ENCODE measurements around the gene POLR1G. TPM values are rescaled to one million over a fixed set of nuclear protein-coding genes. Genes with fewer than 3 reads are reported as not detected.

Gene POLR1G
- total and polyA plus RNA-seq, 9 of the 15 experiments (the other 6 are each of a cell fraction or from before 2014, with no cell fraction given): 3.0 to 50.1 (median 27.4) TPM

- TF ChIP-seq, protein P1, sequence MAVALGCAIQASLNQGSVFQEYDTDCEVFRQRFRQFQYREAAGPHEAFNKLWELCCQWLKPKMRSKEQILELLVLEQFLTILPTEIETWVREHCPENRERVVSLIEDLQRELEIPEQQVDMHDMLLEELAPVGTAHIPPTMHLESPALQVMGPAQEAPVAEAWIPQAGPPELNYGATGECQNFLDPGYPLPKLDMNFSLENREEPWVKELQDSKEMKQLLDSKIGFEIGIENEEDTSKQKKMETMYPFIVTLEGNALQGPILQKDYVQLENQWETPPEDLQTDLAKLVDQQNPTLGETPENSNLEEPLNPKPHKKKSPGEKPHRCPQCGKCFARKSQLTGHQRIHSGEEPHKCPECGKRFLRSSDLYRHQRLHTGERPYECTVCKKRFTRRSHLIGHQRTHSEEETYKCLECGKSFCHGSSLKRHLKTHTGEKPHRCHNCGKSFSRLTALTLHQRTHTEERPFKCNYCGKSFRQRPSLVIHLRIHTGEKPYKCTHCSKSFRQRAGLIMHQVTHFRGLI (CRISPR knock-in tag; IDR thresholded peaks at IDR 0.05): no peak
- TF ChIP-seq TSC22D4 (tag; IDR thresholded peaks at IDR 0.05): no peak
- TF ChIP-seq ZNF12 (CRISPR knock-in tag; IDR thresholded peaks at IDR 0.05): no peak
- peak; percentile 37; the same call in 1 of the 2 replicates for TF ChIP-seq NFIC (IDR thresholded peaks at IDR 0.05)
- TF ChIP-seq ZNF146 (CRISPR knock-in tag; IDR thresholded peaks at IDR 0.05; ENCODE audit: unreplicated experiment): no peak
- peak; percentile 85 for TF ChIP-seq USF1 (CRISPR knock-in tag; IDR thresholded peaks at IDR 0.05)
- no peak for TF ChIP-seq CHD2 (IDR thresholded peaks at IDR 0.05; ENCODE audit: low read depth, low read length)
- TF ChIP-seq FUS (optimal IDR thresholded peaks at IDR 0.05; ENCODE audit: low read depth, low read length): no peak
- TF ChIP-seq HDAC3 (IDR thresholded peaks at IDR 0.05; ENCODE audit: borderline replicate concordance, partially characterized antibody): peak; percentile 53
- no peak for TF ChIP-seq ZFX (CRISPR knock-in tag; IDR thresholded peaks at IDR 0.05)
- TF ChIP-seq, protein P2, sequence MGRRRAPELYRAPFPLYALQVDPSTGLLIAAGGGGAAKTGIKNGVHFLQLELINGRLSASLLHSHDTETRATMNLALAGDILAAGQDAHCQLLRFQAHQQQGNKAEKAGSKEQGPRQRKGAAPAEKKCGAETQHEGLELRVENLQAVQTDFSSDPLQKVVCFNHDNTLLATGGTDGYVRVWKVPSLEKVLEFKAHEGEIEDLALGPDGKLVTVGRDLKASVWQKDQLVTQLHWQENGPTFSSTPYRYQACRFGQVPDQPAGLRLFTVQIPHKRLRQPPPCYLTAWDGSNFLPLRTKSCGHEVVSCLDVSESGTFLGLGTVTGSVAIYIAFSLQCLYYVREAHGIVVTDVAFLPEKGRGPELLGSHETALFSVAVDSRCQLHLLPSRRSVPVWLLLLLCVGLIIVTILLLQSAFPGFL (CRISPR knock-in tag; IDR thresholded peaks at IDR 0.05): no peak
- TF ChIP-seq MIER1 (IDR thresholded peaks at IDR 0.05; ENCODE audit: low read depth): no peak; the same call in none of the 2 replicates
- TF ChIP-seq THRAP3 (IDR thresholded peaks at IDR 0.05; ENCODE audit: borderline replicate concordance): no peak
- TF ChIP-seq XRCC4 (IDR thresholded peaks at IDR 0.05; ENCODE audit: extremely low read depth, insufficient read depth, insufficient read length): no peak
- no peak for TF ChIP-seq GABPB2 (CRISPR knock-in tag; conservative IDR thresholded peaks at IDR 0.05)
- TF ChIP-seq RNF2 (IDR thresholded peaks at IDR 0.05): peak; percentile 91
- no peak for TF ChIP-seq MTA2 (IDR thresholded peaks at IDR 0.05; ENCODE audit: low read depth)
- peak; percentile 76 for TF ChIP-seq RAD51 (IDR thresholded peaks at IDR 0.05; ENCODE audit: borderline replicate concordance, low read depth)
- no peak for TF ChIP-seq KLF1 (tag; IDR thresholded peaks at IDR 0.05)
- no peak for TF ChIP-seq TCF3 (CRISPR knock-in tag; IDR thresholded peaks at IDR 0.05)
- TF ChIP-seq RCOR1 (IDR thresholded peaks at IDR 0.05; ENCODE audit: borderline replicate concordance in 1 of 2, low read depth in 2 of 2, low read length in 2 of 2): 0 out of 4 replicates have a peak, but pooled peaks of 1 of the 2 experiments have one; percentile 30
- peak; percentile 75 for TF ChIP-seq TRIM28 (IDR thresholded peaks at IDR 0.05)
- no peak for TF ChIP-seq SMARCA4 (IDR thresholded peaks at IDR 0.05)
- TF ChIP-seq ZNF253 (CRISPR knock-in tag; conservative IDR thresholded peaks at IDR 0.05): no peak
- TF ChIP-seq, protein P3, sequence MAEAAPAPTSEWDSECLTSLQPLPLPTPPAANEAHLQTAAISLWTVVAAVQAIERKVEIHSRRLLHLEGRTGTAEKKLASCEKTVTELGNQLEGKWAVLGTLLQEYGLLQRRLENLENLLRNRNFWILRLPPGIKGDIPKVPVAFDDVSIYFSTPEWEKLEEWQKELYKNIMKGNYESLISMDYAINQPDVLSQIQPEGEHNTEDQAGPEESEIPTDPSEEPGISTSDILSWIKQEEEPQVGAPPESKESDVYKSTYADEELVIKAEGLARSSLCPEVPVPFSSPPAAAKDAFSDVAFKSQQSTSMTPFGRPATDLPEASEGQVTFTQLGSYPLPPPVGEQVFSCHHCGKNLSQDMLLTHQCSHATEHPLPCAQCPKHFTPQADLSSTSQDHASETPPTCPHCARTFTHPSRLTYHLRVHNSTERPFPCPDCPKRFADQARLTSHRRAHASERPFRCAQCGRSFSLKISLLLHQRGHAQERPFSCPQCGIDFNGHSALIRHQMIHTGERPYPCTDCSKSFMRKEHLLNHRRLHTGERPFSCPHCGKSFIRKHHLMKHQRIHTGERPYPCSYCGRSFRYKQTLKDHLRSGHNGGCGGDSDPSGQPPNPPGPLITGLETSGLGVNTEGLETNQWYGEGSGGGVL (CRISPR knock-in tag; IDR thresholded peaks at IDR 0.05): no peak
- no peak for TF ChIP-seq ATF1 (CRISPR knock-in tag; IDR thresholded peaks at IDR 0.05)
- peak; percentile 88 for TF ChIP-seq ATF1 (tag; IDR thresholded peaks at IDR 0.05)
These were observed at the start of gene POLR1G (continued) for GRCh38 chr19:45406226-45407090.

Measured in K562 (cell line).